Measurements from ENCODE around the gene ZEB1. TPM values are rescaled to one million over a fixed set of nuclear protein-coding genes. Genes with fewer than 3 reads are reported as not detected.

ZEB1 gene
- total RNA-seq, 1 experiment from 2014 or later: 0.39 TPM

GRCh38 chr10:31296754-31297153, 22.3 kb upstream of the ZEB1 start:
- Histone ChIP-seq H3K27ac (ENCODE audit: insufficient read length, low read depth, low read length) (no peak overlapping the region), H4K91ac (ENCODE audit: insufficient read length, low read depth, low read length) (no peak overlapping the region), H3T11ph (ENCODE audit: low read length) (no peak overlapping the region), H2AFZ (ENCODE audit: low read length) (no peak overlapping the region), H4K20me1 (ENCODE audit: control insufficient read depth, insufficient read depth, insufficient read length) (no peaks in the 10 kb centered on the region), H4K8ac (replicated peaks; ENCODE audit: insufficient read length, low read depth, low read length) (no peak overlapping the region), H2BK15ac (ENCODE audit: low read depth, low read length) (no peak overlapping the region), H3K4me1 (ENCODE audit: insufficient read depth, low read length) (peaks cover 4% of the 10 kb centered on the region; the same call in 1 of the 2 replicates), H3K14ac (ENCODE audit: insufficient read depth, low read length) (no peak overlapping the region), H3K27me3 (ENCODE audit: insufficient read depth, low read length) (no peaks in the 10 kb centered on the region), H4K5ac (ENCODE audit: insufficient read length, low read depth, low read length) (no peak overlapping the region), H3K18ac (ENCODE audit: insufficient read length, low read depth, low read length) (no peak overlapping the region), H3K23ac (ENCODE audit: insufficient read length, low read depth, low read length) (no peak overlapping the region), H3K9ac (ENCODE audit: extremely low read depth, insufficient read length, low read length) (no peak overlapping the region), H3K23me2 (ENCODE audit: insufficient read length, low read depth, low read length, poor library complexity, severe bottlenecking) (no peaks in the 10 kb centered on the region), H3K79me1 (ENCODE audit: insufficient read depth, low read depth, low read length, poor library complexity, severe bottlenecking) (no peaks in the 10 kb centered on the region), H3K4me2 (ENCODE audit: insufficient read depth, insufficient read length, low read length) (no peak overlapping the region), H2AK5ac (ENCODE audit: insufficient read length, low read length) (no peak overlapping the region), H3K4ac (ENCODE audit: low read depth, low read length) (no peak overlapping the region), H2BK120ac (ENCODE audit: low read depth, low read length, poor library complexity, severe bottlenecking) (no peak overlapping the region), H2BK5ac (ENCODE audit: insufficient read length, low read length) (no peak overlapping the region), H3K56ac (ENCODE audit: insufficient read length, low read depth, low read length) (no peak overlapping the region), H3K79me2 (ENCODE audit: insufficient read depth, low read length) (no peaks in the 10 kb centered on the region), H3K9me3 (ENCODE audit: control insufficient read depth, low read depth, low read length) (no peaks in the 10 kb centered on the region), H2BK12ac (ENCODE audit: insufficient read length, low read depth, low read length) (no peak overlapping the region), H2BK20ac (ENCODE audit: low read depth, low read length, poor library complexity, severe bottlenecking) (no peak overlapping the region)
- H3K27me3 Mint-ChIP-seq (ENCODE audit: low read depth): no peaks in the 10 kb centered on the region
- H3K9me3 Mint-ChIP-seq: no peaks in the 10 kb centered on the region
- no peaks in the 10 kb centered on the region for H3K36me3 Mint-ChIP-seq (ENCODE audit: insufficient read depth in 1 of 3, low read depth in 3 of 3)
- no peak overlapping the region for H3K4me3 Mint-ChIP-seq
- TF ChIP-seq, protein P1, sequence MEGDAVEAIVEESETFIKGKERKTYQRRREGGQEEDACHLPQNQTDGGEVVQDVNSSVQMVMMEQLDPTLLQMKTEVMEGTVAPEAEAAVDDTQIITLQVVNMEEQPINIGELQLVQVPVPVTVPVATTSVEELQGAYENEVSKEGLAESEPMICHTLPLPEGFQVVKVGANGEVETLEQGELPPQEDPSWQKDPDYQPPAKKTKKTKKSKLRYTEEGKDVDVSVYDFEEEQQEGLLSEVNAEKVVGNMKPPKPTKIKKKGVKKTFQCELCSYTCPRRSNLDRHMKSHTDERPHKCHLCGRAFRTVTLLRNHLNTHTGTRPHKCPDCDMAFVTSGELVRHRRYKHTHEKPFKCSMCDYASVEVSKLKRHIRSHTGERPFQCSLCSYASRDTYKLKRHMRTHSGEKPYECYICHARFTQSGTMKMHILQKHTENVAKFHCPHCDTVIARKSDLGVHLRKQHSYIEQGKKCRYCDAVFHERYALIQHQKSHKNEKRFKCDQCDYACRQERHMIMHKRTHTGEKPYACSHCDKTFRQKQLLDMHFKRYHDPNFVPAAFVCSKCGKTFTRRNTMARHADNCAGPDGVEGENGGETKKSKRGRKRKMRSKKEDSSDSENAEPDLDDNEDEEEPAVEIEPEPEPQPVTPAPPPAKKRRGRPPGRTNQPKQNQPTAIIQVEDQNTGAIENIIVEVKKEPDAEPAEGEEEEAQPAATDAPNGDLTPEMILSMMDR (conservative IDR thresholded peaks at IDR 0.05): no peak
- no peak overlapping the region for H3K27ac Mint-ChIP-seq
- H3K4me1 Mint-ChIP-seq: peaks cover 15 to 16% of the 10 kb centered on the region in 2 experiments
- no peak for DNase-seq
- WGBS (ENCODE audit: extremely low coverage, insufficient read length, low lambda C conversion rate): no CpG with 5 or more reads among the region's 1 CpG
